K562 (cell line): ENCODE data around the gene ZMIZ1. TPM values are rescaled to one million over a fixed set of nuclear protein-coding genes. Genes with fewer than 3 reads are reported as not detected.

Experiments used
- HBP1 ChIP-seq: fragments of 450-650 bp; formaldehyde crosslinking; IDR thresholded peaks from 2 replicates; pipeline ENCODE4 v1.4.0; 2022; ENCODE audit warnings: missing genetic modification characterization
- HMBOX1 ChIP-seq: sonication (generic); IDR thresholded peaks from 2 replicates; pipeline ENCODE4 v1.6.1; 2016
- KLF10 ChIP-seq: fragments of 250-450 bp; sonication (Bioruptor Pico); IDR thresholded peaks from 2 replicates; pipeline ENCODE4 v1.6.1; 2021; ENCODE audit warnings: matching md5 sums
- NR2F6 ChIP-seq: fragments of 450-650 bp; formaldehyde crosslinking; IDR thresholded peaks from 2 replicates; pipeline ENCODE4 v1.4.0; 2020; ENCODE audit warnings: mild to moderate bottlenecking
- POLR2AphosphoS5 ChIP-seq: IDR thresholded peaks from 2 replicates; pipeline ENCODE4 v1.6.1; 2011; ENCODE audit warnings: mild to moderate bottlenecking, low read depth, low read length, moderate library complexity; ENCODE audit not compliant: control insufficient read depth, insufficient read depth
- POLR3G ChIP-seq: IDR thresholded peaks from 2 replicates; pipeline ENCODE4 v1.6.1; 2011; ENCODE audit not compliant: insufficient read length, insufficient replicate concordance; ENCODE audit errors: extremely low read depth
- SMARCC2 ChIP-seq: fragments of 450-650 bp; IDR thresholded peaks from 2 replicates; pipeline ENCODE4 v1.6.1; 2017; ENCODE audit warnings: antibody characterized with exemption, moderate library complexity, mild to moderate bottlenecking, low read depth
- STAG1 ChIP-seq: sonication (generic); formaldehyde crosslinking; IDR thresholded peaks from 2 replicates; pipeline ENCODE4 v1.5.0; 2020; ENCODE audit warnings: missing genetic modification reagents, borderline replicate concordance
- ZNF282 ChIP-seq: sonication (generic); formaldehyde crosslinking; IDR thresholded peaks from 2 replicates; pipeline ENCODE4 v1.8.1; 2023; ENCODE audit warnings: missing genetic modification reagents
- ZNF318 ChIP-seq, 2 experiments: fragments of 450-650 bp; IDR thresholded peaks; 2 replicates each; pipeline ENCODE4 v1.6.1; 2016; ENCODE audit warnings: mild to moderate bottlenecking in 2 of 2, borderline replicate concordance in 1 of 2, low read depth in 1 of 2, moderate library complexity in 1 of 2
- polyA plus RNA-seq, 8 experiments: library from polyadenylated mRNA; depleted of rRNA in 4 of 8; stranded (reverse) in 5 of 8; unstranded in 3 of 8; fragments of >200 nt; fragmentation: Nextera tagmentation in 2 of 8; fragmentation: Illumina TruSeq in 1 of 8; extraction: Ambion mirVana in 2 of 8; extraction: Trizol in 1 of 8; gene quantifications; 2 replicates each; pipeline versions ENCODE4 v1.2.1 to v1.2.3, GENCODE V29; 2011 to 2014; ENCODE audit warnings: inconsistent platforms in 1 of 8, missing spikeins in 1 of 8
- total RNA-seq, 7 experiments: library from RNA; depleted of rRNA in 6 of 7; stranded (reverse); fragments of >200 nt in 6 of 7; fragmentation: Illumina TruSeq in 2 of 7; extraction: Trizol in 2 of 7; gene quantifications; 2 replicates each; pipeline versions ENCODE4 v1.2.1 to v1.2.3, GENCODE V29; 2011 to 2021; ENCODE audit warnings: low replicate concordance in 1 of 7
- TF ChIP-seq, protein P1 (sequence below), 2 experiments: fragments of 450-650 bp in 1 of 2; sonication (generic) in 1 of 2; formaldehyde crosslinking in 1 of 2; IDR thresholded peaks in 1 of 2; conservative IDR thresholded peaks in 1 of 2; 2 replicates each; pipeline versions ENCODE4 v1.6.1 to v1.8.1; 2016 to 2023; ENCODE audit warnings: mild to moderate bottlenecking in 2 of 2, moderate library complexity in 2 of 2, inconsistent platforms in 1 of 2, missing genetic modification reagents in 1 of 2
- TF ChIP-seq, protein P2 (sequence below): fragments of 250-450 bp; sonication (Bioruptor Pico); IDR thresholded peaks from 2 replicates; pipeline ENCODE4 v1.5.0; 2021

ZMIZ1 gene
- total and polyA plus RNA-seq, 9 of the 15 experiments (the other 6 are each of a cell fraction or from before 2014, with no cell fraction given): 1.0 to 37.3 (median 4.3) TPM

- TF ChIP-seq ZNF282 (CRISPR knock-in tag) (no peak), HBP1 (no peak), NR2F6 (CRISPR knock-in tag) (no peak), SMARCC2 (no peak), KLF10 (CRISPR knock-in tag) (no peak), ZNF318 (IDR thresholded peaks at IDR 0.05; ENCODE audit: borderline replicate concordance in 1 of 2, low read depth in 1 of 2) (no peak), HMBOX1 (no peak), POLR2AphosphoS5 (no peak), POLR3G (no peak), STAG1 (CRISPR knock-in tag) (no peak)
- TF ChIP-seq, protein P1, sequence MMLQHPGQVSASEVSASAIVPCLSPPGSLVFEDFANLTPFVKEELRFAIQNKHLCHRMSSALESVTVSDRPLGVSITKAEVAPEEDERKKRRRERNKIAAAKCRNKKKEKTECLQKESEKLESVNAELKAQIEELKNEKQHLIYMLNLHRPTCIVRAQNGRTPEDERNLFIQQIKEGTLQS (IDR thresholded peaks at IDR 0.05): peak; percentile 64; the same call in 1 of the 2 replicates
- TF ChIP-seq, protein P1 (CRISPR knock-in tag; conservative IDR thresholded peaks at IDR 0.05): no peak
- TF ChIP-seq, protein P2, sequence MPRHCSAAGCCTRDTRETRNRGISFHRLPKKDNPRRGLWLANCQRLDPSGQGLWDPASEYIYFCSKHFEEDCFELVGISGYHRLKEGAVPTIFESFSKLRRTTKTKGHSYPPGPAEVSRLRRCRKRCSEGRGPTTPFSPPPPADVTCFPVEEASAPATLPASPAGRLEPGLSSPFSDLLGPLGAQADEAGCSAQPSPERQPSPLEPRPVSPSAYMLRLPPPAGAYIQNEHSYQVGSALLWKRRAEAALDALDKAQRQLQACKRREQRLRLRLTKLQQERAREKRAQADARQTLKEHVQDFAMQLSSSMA (CRISPR knock-in tag): no peak
These were observed 111.9 kb downstream of the ZMIZ1 start (continued) for GRCh38 chr10:79180414-79181221.
